A673 (cell line): ENCODE measurements around the gene FAM114A1. TPM values are rescaled to one million over a fixed set of nuclear protein-coding genes. Genes with fewer than 3 reads are reported as not detected.

Source experiments
- BruUV-seq: library from RNA; stranded (reverse); fragments of 400-500 nt; replicated peaks from 2 replicates; lab custom pipeline; 2021; lab: Mats Ljungman, UMichigan
- CTCF ChIA-PET: fragments of 300-600 bp; sonication (Branson Sonifier 250); formaldehyde crosslinking; loops from one replicate; lab custom pipeline; 2022; ENCODE audit warnings: antibody characterized with exemption; lab: Charles Lee
- POLR2A ChIA-PET: fragments of 300-600 bp; sonication (Branson Sonifier 250); formaldehyde crosslinking; loops from one replicate; lab custom pipeline; 2022; ENCODE audit warnings: antibody characterized with exemption; ENCODE audit not compliant: low non-redundant PET; lab: Charles Lee
- DNase-seq: peaks from one replicate; pipeline ENCODE4 v3.0.0-alpha.2; 2015; ENCODE audit warnings: low spot score
- H3K27ac ChIP-seq: fragments of 200-600 bp; sonication (generic); 2 replicates; pipeline ENCODE4 v1.5.1; 2016; ENCODE audit warnings: mixed run types, low read depth, mild to moderate bottlenecking, mixed read lengths, antibody characterized with exemption, low read length; ENCODE audit not compliant: poor library complexity, severe bottlenecking
- H3K27me3 ChIP-seq: fragments of 200-600 bp; sonication (generic); replicated peaks from 2 replicates; pipeline ENCODE4 v1.6.1; 2017; ENCODE audit warnings: mixed run types, low read depth, mild to moderate bottlenecking, mixed read lengths, antibody characterized with exemption, low read length; ENCODE audit not compliant: insufficient read depth, poor library complexity
- H3K36me3 ChIP-seq: fragments of 200-600 bp; sonication (generic); 2 replicates; pipeline ENCODE4 v1.6.1; 2016; ENCODE audit warnings: mixed run types, mild to moderate bottlenecking, mixed read lengths, antibody characterized with exemption, low read length; ENCODE audit not compliant: insufficient read depth, poor library complexity, severe bottlenecking
- H3K4me1 ChIP-seq: fragments of 200-600 bp; sonication (generic); 2 replicates; pipeline ENCODE4 v1.6.1; 2017; ENCODE audit warnings: mixed run types, mild to moderate bottlenecking, mixed read lengths, antibody characterized with exemption, low read length; ENCODE audit not compliant: insufficient read depth, poor library complexity, severe bottlenecking
- H3K4me3 ChIP-seq: fragments of 200-600 bp; sonication (generic); 2 replicates; pipeline ENCODE4 v1.5.1; 2016; ENCODE audit warnings: low read depth, mixed run types, mild to moderate bottlenecking, mixed read lengths, low read length; ENCODE audit not compliant: poor library complexity, severe bottlenecking
- H3K9me3 ChIP-seq: fragments of 200-600 bp; sonication (generic); 2 replicates; pipeline ENCODE4 v1.6.1; 2016; ENCODE audit warnings: mixed run types, low read depth, mild to moderate bottlenecking, mixed read lengths, antibody characterized with exemption, low read length; ENCODE audit not compliant: poor library complexity, severe bottlenecking
- CTCF ChIP-seq: fragments of 300-800, 200-600 bp; sonication (generic); conservative IDR thresholded peaks from 2 replicates; pipeline ENCODE4 v1.5.1; 2017; ENCODE audit warnings: low read depth, mild to moderate bottlenecking, antibody characterized with exemption, low read length, moderate library complexity, mixed read lengths
- EZH2 ChIP-seq: fragments of 200-600 bp; sonication (generic); IDR thresholded peaks from 2 replicates; pipeline ENCODE4 v1.6.1; 2017; ENCODE audit warnings: borderline replicate concordance, low read depth, mild to moderate bottlenecking, mixed read lengths, antibody characterized with exemption, low read length; ENCODE audit not compliant: poor library complexity, severe bottlenecking
- intact Hi-C: fragments of 100-400 bp; cut with micrococcal nuclease; formaldehyde crosslinking; loops from one replicate; pipeline ENCODE4 v1.10.0; 2022; ENCODE audit not compliant: unreplicated experiment
- total RNA-seq: library from RNA; stranded (reverse); gene quantifications from 2 replicates; pipeline ENCODE4 v1.2.3, GENCODE V29; 2021

The FAM114A1 gene
- total RNA-seq, 1 experiment from 2014 or later, result 4.2 TPM

- H3K9me3 ChIP-seq, result no peaks in the 10 kb centered on the region
- H3K4me1 ChIP-seq, result no peaks in the 10 kb centered on the region
- TF ChIP-seq CTCF (no peak), EZH2 (no peak)
- no peak for DNase-seq
- H3K27ac ChIP-seq, result no peak overlapping the region
- H3K36me3 ChIP-seq, result no peaks in the 10 kb centered on the region
- H3K4me3 ChIP-seq, result no peak overlapping the region
- no peaks in the 10 kb centered on the region for H3K27me3 ChIP-seq
- ChIA-PET CTCF (no interaction called here), POLR2A (no interaction called here)
- intact Hi-C loops, result no loop called here
- no TSS peak for BruUV-seq
Measured at GRCh38 chr4:38832206-38832605, 35.4 kb upstream of the FAM114A1 start.

GRCh38 chr4:38832624-38833528 lies 34.7 kb upstream of the FAM114A1 start:
- H3K27ac ChIP-seq, result no peak overlapping the region
- DNase-seq, result no peak
- intact Hi-C loops, result no loop called here
- H3K4me1 ChIP-seq, result no peaks in the 10 kb centered on the region
- 0 out of 2 replicates have a peak, but pooled peaks have one; percentile 15 for TF ChIP-seq CTCF
- no peak for TF ChIP-seq EZH2
- no peak overlapping the region for H3K4me3 ChIP-seq
- ChIA-PET POLR2A (no interaction called here), CTCF (no interaction called here)
- H3K36me3 ChIP-seq, result no peaks in the 10 kb centered on the region
- no TSS peak for BruUV-seq
- H3K9me3 ChIP-seq, result no peaks in the 10 kb centered on the region
- no peaks in the 10 kb centered on the region for H3K27me3 ChIP-seq

- BruUV-seq, result no TSS peak
- H3K36me3 ChIP-seq, result no peaks in the 10 kb centered on the region
- no peaks in the 10 kb centered on the region for H3K4me1 ChIP-seq
- DNase-seq, result no peak
- H3K27me3 ChIP-seq, result no peaks in the 10 kb centered on the region
- TF ChIP-seq CTCF (no peak), EZH2 (no peak)
- H3K9me3 ChIP-seq, result no peaks in the 10 kb centered on the region
- ChIA-PET POLR2A (no interaction called here), CTCF (no interaction called here)
- no peak overlapping the region for H3K27ac ChIP-seq
- intact Hi-C loops, result no loop called here
- no peak overlapping the region for H3K4me3 ChIP-seq
Measured at GRCh38 chr4:38834570-38834969, 33.0 kb upstream of the FAM114A1 start.
